GM12891 (cell line): ENCODE measurements around the gene LCN2.

Experiments
- PAX5 ChIP-seq: IDR thresholded peaks from 2 replicates; pipeline ENCODE4 v1.6.1; 2011; ENCODE audit warnings: low read length, moderate library complexity, mild to moderate bottlenecking; ENCODE audit not compliant: insufficient read depth, severe bottlenecking
- POLR2A ChIP-seq: IDR thresholded peaks from 2 replicates; pipeline ENCODE4 v1.6.1; 2011; ENCODE audit warnings: low read depth, low read length, control low read depth
- POLR2AphosphoS5 ChIP-seq: IDR thresholded peaks from 2 replicates; pipeline ENCODE4 v1.6.1; 2011; ENCODE audit warnings: low read depth, low read length, control low read depth
- POU2F2 ChIP-seq: IDR thresholded peaks from 2 replicates; pipeline ENCODE4 v1.6.1; 2011; ENCODE audit warnings: low read depth, mild to moderate bottlenecking, control low read depth, low read length, moderate library complexity
- SPI1 ChIP-seq: IDR thresholded peaks from 2 replicates; pipeline ENCODE4 v1.6.1; 2011; ENCODE audit warnings: low read depth, low read length, control low read depth
- TAF1 ChIP-seq: IDR thresholded peaks from 2 replicates; pipeline ENCODE4 v1.6.1; 2011; ENCODE audit warnings: low read depth, low read length, control low read depth

- no peak for TF ChIP-seq POLR2A
- TF ChIP-seq POLR2AphosphoS5: no peak
- no peak for TF ChIP-seq TAF1
- no peak for TF ChIP-seq POU2F2
- TF ChIP-seq SPI1: no peak
- no peak for TF ChIP-seq PAX5
Measured at GRCh38 chr9:128169925-128170324, 20.7 kb downstream of the LCN2 start.
